ENCODE measurements around the gene ACTN4. TPM values are rescaled to one million over a fixed set of nuclear protein-coding genes. Genes with fewer than 3 reads are reported as not detected.

Gene ACTN4
- total RNA-seq, 1 experiment from 2014 or later = 506 TPM

DNA sequence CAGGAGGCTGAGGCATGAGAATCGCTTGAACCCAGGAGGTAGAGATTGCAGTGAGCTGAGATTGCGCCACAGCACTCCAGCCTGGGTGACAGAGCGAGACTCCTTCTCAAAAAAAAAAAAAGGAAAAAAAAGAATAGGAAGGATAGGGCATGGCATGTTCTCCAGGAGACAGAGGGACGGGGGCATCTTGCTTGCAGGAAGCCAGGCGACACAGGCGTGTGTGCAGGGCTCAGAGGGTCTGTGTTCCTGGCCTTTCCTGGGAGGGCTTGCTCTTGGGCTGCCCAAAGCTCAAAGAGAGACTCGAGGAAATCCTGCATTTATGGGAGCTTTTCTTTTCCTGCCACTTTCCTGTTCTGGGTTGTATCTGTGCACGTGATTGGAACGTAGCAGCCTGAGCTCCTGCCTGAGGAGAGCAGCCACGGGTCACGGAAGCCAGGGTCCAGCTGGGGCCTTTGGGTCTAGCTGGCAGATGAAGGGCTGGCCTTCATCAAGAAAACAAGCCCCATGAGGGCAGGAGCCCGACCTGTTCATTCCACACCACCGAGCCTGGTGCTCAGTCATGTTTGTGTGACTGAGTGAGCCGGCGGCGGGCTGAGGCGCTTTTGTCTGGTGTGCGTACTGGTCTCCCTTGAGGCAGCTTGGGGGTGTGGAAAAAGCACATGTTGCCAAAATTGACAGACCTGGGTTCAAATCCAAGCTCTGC, 52.3 kb downstream of the ACTN4 start:
- DNase-seq (ENCODE audit: low spot score) = no peak
- no peaks in the 10 kb centered on the region for H3K27me3 Mint-ChIP-seq (ENCODE audit: low read depth)
- no peak overlapping the region for H3K4me3 Mint-ChIP-seq
- H3K9me3 Mint-ChIP-seq = no peaks in the 10 kb centered on the region
- H3K27ac Mint-ChIP-seq = peak overlapping the region; percentile 80
- ATAC-seq = no peak
- CTCF ChIA-PET = interaction anchor here (0.6 to 2.2 kb wide), 5 partner anchors 10 to 65 kb away, joined by 3 to 10 read pairs (median 3); partner anchors contain the start of gene ACTN4
- H3K36me3 Mint-ChIP-seq = peaks cover 35% of the 10 kb centered on the region
- TF ChIP-seq NFYB (CRISPR knock-in tag; conservative IDR thresholded peaks at IDR 0.05; ENCODE audit: low read depth) (no peak), RELA (CRISPR knock-in tag; IDR thresholded peaks at IDR 0.05; ENCODE audit: borderline replicate concordance) (no peak), OVOL2 (CRISPR knock-in tag; IDR thresholded peaks at IDR 0.05; ENCODE audit: borderline replicate concordance) (no peak), FOXK1 (CRISPR knock-in tag; IDR thresholded peaks at IDR 0.05) (no peak), ZNF263 (CRISPR knock-in tag; IDR thresholded peaks at IDR 0.05; ENCODE audit: low read depth) (no peak), NR2C2 (CRISPR knock-in tag; IDR thresholded peaks at IDR 0.05) (no peak), SP1 (CRISPR knock-in tag; conservative IDR thresholded peaks at IDR 0.05) (no peak), TEAD4 (CRISPR knock-in tag; IDR thresholded peaks at IDR 0.05) (no peak), NFE2L1 (CRISPR knock-in tag; IDR thresholded peaks at IDR 0.05) (no peak)
- TF ChIP-seq, protein P1, sequence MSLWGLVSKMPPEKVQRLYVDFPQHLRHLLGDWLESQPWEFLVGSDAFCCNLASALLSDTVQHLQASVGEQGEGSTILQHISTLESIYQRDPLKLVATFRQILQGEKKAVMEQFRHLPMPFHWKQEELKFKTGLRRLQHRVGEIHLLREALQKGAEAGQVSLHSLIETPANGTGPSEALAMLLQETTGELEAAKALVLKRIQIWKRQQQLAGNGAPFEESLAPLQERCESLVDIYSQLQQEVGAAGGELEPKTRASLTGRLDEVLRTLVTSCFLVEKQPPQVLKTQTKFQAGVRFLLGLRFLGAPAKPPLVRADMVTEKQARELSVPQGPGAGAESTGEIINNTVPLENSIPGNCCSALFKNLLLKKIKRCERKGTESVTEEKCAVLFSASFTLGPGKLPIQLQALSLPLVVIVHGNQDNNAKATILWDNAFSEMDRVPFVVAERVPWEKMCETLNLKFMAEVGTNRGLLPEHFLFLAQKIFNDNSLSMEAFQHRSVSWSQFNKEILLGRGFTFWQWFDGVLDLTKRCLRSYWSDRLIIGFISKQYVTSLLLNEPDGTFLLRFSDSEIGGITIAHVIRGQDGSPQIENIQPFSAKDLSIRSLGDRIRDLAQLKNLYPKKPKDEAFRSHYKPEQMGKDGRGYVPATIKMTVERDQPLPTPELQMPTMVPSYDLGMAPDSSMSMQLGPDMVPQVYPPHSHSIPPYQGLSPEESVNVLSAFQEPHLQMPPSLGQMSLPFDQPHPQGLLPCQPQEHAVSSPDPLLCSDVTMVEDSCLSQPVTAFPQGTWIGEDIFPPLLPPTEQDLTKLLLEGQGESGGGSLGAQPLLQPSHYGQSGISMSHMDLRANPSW (CRISPR knock-in tag; conservative IDR thresholded peaks at IDR 0.05; ENCODE audit: low read depth) = no peak
- TF ChIP-seq, protein P2, sequence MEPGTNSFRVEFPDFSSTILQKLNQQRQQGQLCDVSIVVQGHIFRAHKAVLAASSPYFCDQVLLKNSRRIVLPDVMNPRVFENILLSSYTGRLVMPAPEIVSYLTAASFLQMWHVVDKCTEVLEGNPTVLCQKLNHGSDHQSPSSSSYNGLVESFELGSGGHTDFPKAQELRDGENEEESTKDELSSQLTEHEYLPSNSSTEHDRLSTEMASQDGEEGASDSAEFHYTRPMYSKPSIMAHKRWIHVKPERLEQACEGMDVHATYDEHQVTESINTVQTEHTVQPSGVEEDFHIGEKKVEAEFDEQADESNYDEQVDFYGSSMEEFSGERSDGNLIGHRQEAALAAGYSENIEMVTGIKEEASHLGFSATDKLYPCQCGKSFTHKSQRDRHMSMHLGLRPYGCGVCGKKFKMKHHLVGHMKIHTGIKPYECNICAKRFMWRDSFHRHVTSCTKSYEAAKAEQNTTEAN (CRISPR knock-in tag; IDR thresholded peaks at IDR 0.05) = no peak
- TF ChIP-seq, protein P3, sequence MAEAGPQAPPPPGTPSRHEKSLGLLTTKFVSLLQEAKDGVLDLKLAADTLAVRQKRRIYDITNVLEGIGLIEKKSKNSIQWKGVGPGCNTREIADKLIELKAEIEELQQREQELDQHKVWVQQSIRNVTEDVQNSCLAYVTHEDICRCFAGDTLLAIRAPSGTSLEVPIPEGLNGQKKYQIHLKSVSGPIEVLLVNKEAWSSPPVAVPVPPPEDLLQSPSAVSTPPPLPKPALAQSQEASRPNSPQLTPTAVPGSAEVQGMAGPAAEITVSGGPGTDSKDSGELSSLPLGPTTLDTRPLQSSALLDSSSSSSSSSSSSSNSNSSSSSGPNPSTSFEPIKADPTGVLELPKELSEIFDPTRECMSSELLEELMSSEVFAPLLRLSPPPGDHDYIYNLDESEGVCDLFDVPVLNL (CRISPR knock-in tag; IDR thresholded peaks at IDR 0.05; ENCODE audit: borderline replicate concordance, low read depth) = no peak
- TF ChIP-seq, protein P4, sequence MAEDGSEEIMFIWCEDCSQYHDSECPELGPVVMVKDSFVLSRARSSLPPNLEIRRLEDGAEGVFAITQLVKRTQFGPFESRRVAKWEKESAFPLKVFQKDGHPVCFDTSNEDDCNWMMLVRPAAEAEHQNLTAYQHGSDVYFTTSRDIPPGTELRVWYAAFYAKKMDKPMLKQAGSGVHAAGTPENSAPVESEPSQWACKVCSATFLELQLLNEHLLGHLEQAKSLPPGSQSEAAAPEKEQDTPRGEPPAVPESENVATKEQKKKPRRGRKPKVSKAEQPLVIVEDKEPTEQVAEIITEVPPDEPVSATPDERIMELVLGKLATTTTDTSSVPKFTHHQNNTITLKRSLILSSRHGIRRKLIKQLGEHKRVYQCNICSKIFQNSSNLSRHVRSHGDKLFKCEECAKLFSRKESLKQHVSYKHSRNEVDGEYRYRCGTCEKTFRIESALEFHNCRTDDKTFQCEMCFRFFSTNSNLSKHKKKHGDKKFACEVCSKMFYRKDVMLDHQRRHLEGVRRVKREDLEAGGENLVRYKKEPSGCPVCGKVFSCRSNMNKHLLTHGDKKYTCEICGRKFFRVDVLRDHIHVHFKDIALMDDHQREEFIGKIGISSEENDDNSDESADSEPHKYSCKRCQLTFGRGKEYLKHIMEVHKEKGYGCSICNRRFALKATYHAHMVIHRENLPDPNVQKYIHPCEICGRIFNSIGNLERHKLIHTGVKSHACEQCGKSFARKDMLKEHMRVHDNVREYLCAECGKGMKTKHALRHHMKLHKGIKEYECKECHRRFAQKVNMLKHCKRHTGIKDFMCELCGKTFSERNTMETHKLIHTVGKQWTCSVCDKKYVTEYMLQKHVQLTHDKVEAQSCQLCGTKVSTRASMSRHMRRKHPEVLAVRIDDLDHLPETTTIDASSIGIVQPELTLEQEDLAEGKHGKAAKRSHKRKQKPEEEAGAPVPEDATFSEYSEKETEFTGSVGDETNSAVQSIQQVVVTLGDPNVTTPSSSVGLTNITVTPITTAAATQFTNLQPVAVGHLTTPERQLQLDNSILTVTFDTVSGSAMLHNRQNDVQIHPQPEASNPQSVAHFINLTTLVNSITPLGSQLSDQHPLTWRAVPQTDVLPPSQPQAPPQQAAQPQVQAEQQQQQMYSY (CRISPR knock-in tag; IDR thresholded peaks at IDR 0.05) = no peak
- POLR2A ChIA-PET = interaction anchor here (0.6 to 1.5 kb wide), 3 partner anchors 12 to 65 kb away, joined by 3 read pairs; partner anchors contain the start of gene ACTN4
- peaks cover 39% of the 10 kb centered on the region for H3K4me1 Mint-ChIP-seq

DNA sequence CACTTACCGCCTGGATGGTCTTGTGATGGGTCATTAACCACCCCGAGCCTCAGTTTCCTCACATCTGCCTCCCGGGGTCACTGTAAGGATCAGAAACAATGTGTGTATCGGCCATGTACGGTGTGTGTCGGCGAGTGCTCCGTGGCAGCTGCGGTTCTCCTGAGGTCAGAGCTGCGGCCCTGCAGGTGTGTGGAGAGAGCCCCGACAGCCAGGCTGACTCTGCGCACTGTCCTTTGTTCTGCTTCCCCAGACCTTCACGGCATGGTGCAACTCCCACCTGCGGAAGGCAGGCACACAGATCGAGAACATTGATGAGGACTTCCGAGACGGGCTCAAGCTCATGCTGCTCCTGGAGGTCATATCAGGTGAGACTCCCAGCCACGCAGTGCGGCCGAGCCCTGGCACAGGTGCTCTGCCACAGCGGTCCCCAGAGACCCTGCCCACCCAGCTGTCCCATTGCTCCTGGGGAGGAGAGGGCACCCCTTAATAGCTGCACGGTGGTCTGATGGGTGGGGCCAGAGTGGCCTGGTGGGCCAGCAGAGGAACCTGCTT, 53.0 kb downstream of the ACTN4 start:
- peaks cover 33% of the 10 kb centered on the region for H3K4me1 Mint-ChIP-seq
- ChIA-PET POLR2A (interaction anchor here (1.3 kb wide), 1 partner anchor 53 kb away, joined by 3 read pairs; the partner anchor contains the start of gene ACTN4), CTCF (interaction anchor here (0.6 to 2.2 kb wide), 4 partner anchors 18 to 66 kb away, joined by 3 to 10 read pairs (median 4); partner anchors contain the start of gene ACTN4)
- ATAC-seq (no peak), DNase-seq (ENCODE audit: low spot score) (no peak)
- no peaks in the 10 kb centered on the region for H3K9me3 Mint-ChIP-seq
- H3K27ac Mint-ChIP-seq = peak overlapping the region; percentile 80
- H3K36me3 Mint-ChIP-seq = peaks cover 38% of the 10 kb centered on the region
- no peak overlapping the region for H3K4me3 Mint-ChIP-seq
- no peaks in the 10 kb centered on the region for H3K27me3 Mint-ChIP-seq (ENCODE audit: low read depth)
- TF ChIP-seq PRRX2 (CRISPR knock-in tag; IDR thresholded peaks at IDR 0.05) = no peak
- TF ChIP-seq, protein P5, sequence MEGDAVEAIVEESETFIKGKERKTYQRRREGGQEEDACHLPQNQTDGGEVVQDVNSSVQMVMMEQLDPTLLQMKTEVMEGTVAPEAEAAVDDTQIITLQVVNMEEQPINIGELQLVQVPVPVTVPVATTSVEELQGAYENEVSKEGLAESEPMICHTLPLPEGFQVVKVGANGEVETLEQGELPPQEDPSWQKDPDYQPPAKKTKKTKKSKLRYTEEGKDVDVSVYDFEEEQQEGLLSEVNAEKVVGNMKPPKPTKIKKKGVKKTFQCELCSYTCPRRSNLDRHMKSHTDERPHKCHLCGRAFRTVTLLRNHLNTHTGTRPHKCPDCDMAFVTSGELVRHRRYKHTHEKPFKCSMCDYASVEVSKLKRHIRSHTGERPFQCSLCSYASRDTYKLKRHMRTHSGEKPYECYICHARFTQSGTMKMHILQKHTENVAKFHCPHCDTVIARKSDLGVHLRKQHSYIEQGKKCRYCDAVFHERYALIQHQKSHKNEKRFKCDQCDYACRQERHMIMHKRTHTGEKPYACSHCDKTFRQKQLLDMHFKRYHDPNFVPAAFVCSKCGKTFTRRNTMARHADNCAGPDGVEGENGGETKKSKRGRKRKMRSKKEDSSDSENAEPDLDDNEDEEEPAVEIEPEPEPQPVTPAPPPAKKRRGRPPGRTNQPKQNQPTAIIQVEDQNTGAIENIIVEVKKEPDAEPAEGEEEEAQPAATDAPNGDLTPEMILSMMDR (IDR thresholded peaks at IDR 0.05) = no peak
- TF ChIP-seq ZBTB21 (CRISPR knock-in tag; IDR thresholded peaks at IDR 0.05; ENCODE audit: borderline replicate concordance) = no peak
- TF ChIP-seq, protein P6, sequence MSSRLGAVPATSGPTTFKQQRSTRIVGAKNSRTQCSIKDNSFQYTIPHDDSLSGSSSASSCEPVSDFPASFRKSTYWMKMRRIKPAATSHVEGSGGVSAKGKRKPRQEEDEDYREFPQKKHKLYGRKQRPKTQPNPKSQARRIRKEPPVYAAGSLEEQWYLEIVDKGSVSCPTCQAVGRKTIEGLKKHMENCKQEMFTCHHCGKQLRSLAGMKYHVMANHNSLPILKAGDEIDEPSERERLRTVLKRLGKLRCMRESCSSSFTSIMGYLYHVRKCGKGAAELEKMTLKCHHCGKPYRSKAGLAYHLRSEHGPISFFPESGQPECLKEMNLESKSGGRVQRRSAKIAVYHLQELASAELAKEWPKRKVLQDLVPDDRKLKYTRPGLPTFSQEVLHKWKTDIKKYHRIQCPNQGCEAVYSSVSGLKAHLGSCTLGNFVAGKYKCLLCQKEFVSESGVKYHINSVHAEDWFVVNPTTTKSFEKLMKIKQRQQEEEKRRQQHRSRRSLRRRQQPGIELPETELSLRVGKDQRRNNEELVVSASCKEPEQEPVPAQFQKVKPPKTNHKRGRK (CRISPR knock-in tag; IDR thresholded peaks at IDR 0.05; ENCODE audit: borderline replicate concordance) = no peak
- no peak for TF ChIP-seq CREB1 (CRISPR knock-in tag; IDR thresholded peaks at IDR 0.05)
- TF ChIP-seq, protein P7, sequence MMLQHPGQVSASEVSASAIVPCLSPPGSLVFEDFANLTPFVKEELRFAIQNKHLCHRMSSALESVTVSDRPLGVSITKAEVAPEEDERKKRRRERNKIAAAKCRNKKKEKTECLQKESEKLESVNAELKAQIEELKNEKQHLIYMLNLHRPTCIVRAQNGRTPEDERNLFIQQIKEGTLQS (CRISPR knock-in tag; conservative IDR thresholded peaks at IDR 0.05) = no peak
